Epithelial cell of esophagus (primary cell): ENCODE data around the gene RILPL1.
"Not testable (repeated sequence)": the region's sequence is repeated elsewhere in the genome, so short reads cannot be mapped to it uniquely, and the experiment has no call there.

ENCODE experiments used
- DNase-seq: peaks from one replicate; pipeline ENCODE4 v3.0.0; 2010; ENCODE audit warnings: low read depth
- H3K4me3 ChIP-seq: 2 replicates; pipeline ENCODE4 v1.5.1; 2011; ENCODE audit warnings: mild to moderate bottlenecking, low read length, control low read depth
- CTCF ChIP-seq: IDR thresholded peaks from 2 replicates; pipeline ENCODE4 v1.5.1; 2011; ENCODE audit warnings: low read depth, mild to moderate bottlenecking, low read length, control low read depth, inconsistent platforms; ENCODE audit not compliant: insufficient read depth; ENCODE audit errors: missing control alignments

RILPL1 gene

DNA sequence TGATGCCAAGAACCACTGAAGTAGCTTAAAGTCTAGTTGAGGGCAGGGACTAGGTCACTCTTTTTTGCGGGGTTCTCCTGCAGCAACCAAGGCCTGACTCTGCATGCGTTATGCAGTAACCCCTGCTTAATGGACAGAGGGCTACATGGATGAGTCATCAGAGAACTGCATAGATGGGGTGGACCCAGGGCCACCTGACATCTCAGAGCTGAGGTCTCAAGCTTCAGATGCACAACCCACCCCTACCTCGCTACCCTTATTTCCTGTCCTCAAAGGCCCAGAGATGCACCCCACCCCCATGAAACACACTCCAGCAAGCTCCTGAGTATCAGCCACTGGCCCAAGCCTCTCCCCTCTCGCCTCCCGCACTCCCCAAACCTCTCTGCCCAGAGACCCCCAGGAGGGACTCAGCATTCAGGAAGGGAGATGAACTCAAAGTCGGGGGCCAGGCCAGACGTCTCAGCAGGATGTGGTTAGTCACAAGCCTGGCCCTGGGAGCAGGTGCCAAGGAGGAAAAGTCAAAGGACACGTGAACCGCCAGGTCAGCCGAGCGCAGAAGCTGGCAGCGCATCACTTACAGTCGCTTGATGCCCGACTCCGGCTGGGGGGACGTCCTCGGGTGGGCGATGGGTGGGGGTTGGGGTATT is 49.8 kb downstream of the RILPL1 start:
- DNase-seq = no peak
- H3K4me3 ChIP-seq = no peak overlapping the region
- TF ChIP-seq CTCF = no peak

DNA sequence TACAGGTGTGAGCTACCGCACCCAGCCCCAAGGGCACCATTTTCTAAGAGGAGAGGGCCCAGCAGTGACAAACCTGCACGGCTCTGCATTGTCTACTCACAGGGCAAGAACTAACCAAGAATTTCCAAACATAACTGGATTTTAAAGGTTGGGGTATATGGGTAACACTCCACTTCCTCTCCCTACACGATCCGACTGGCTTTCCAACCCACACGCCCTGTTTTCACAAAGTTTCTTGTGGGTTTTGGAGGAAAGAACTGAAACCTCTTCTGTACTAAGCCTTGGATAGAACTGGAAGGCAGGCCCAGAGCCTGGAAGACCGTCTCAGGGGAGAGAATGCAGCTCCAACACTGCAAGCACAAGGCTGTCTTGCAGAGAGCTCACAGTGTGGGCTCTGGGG is 50.6 kb downstream of the RILPL1 start:
- TF ChIP-seq CTCF = no peak
- DNase-seq = no peak
- H3K4me3 ChIP-seq = no peak overlapping the region

GRCh38 chr12:123481251-123481650 is 52.3 kb downstream of the RILPL1 start:
- not testable (repeated sequence) for DNase-seq, H3K4me3 ChIP-seq

DNA sequence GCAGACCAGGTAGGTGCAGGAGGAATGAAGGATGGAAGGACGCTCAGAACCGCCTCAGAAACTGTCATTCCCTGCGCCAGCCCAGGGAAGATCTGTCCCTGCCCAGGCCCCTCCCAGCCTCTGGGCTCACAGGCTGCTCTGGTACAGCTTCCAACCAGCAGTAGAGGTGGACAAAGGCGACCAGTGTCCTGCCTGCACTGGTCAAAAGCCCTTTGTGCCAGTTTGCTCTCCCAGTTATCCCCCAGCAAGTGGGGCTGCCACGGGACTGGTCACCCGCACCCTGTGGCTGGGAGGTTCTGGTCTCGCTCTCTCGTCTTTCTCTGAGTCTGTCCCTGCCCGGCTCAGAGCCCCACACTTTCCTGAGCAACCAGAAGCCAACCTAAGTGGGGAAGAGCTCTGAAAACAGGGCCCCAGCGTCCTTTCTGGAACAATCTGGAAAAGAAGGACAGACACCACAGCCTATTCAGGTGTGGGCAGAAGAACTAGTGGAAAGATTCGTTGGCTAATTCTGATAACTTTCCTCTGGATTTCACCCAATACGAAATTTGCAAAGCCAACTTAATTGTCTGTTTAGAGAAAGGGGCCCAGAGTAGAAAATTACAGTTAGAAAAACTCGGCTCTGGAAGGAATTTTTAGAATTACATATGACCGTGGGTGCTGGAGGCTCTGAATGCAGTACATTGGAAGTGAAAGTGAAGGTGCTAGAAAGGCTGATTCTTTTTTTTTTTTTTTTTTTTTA is 53.9 kb downstream of the RILPL1 start:
- DNase-seq = no peak
- no peak overlapping the region for H3K4me3 ChIP-seq
- no peak for TF ChIP-seq CTCF

GRCh38 chr12:123478762-123479161 is 54.8 kb downstream of the RILPL1 start:
- H3K4me3 ChIP-seq = no peak overlapping the region
- DNase-seq = no peak
- TF ChIP-seq CTCF = no peak

DNA sequence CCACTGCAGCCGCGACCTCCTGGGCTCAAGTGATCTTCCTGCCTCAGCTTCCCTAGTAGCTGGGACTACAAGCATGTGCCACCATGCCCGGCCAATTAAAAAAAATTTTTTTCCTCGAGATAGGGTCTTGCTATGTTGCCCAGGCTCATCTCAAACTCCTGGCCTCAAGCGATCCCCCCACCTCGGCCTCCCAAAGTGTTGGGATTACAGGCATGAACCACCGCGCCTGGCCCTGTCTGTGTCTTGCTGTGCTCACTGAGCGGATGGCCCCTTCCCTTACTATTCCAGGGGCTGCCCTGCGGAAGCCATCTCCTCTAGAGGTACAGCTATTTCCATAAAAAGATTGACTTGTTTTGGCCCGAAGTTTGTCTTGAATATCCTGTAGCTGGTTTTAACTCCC is 55.5 kb downstream of the RILPL1 start:
- H3K4me3 ChIP-seq = no peak overlapping the region
- DNase-seq = no peak
- no peak for TF ChIP-seq CTCF

DNA sequence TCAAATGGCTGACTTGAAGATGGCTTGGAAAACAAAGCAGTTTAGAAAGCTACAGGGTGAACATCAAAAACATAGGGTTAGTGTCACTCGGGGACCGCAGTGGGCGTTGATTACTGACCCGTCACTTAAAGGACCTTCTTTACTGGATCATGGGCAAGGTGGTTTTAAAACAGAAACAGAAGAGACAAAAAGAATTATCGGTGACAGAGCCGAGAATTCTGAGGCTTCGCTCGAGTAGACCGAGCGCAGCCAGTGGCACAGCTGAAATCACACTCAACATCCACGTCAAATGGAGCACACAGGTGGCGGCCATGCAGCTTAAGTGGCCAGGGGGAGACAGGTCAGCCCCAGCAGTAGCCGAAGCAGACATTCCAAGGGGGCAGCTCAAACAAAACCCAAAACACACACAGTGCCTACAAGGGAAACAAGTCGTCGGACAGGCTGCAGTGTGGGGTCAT is 58.2 kb downstream of the RILPL1 start:
- no peak for DNase-seq
- TF ChIP-seq CTCF = no peak
- H3K4me3 ChIP-seq = no peak overlapping the region
